SK-N-SH (cell line): ENCODE data around the gene NR5A1. TPM values are rescaled to one million over a fixed set of nuclear protein-coding genes. Genes with fewer than 3 reads are reported as not detected.

Experiments used
- CTCF ChIA-PET: fragments of 300-600, 350-600 bp; formaldehyde crosslinking; extraction: SDS; loops from one replicate; lab custom pipeline; 2021; lab: Yijun Ruan, JAX
- POLR2A ChIA-PET: fragments of 350-600 bp; sonication (Branson Sonifier 250); formaldehyde crosslinking; extraction: SDS; loops from one replicate; lab custom pipeline; 2020; ENCODE audit warnings: antibody characterized with exemption, inconsistent platforms; lab: Yijun Ruan, JAX
- DNase-seq: peaks from one replicate; pipeline ENCODE4 v3.0.0; 2012
- H2AFZ ChIP-seq: fragments of 200-600 bp; sonication (generic); 2 replicates; pipeline ENCODE4 v1.8.1; 2016; ENCODE audit warnings: antibody characterized with exemption, mild to moderate bottlenecking, low read depth
- H3F3A ChIP-seq: fragments of 200-600 bp; sonication (generic); replicated peaks from 2 replicates; pipeline ENCODE3; 2016; ENCODE audit warnings: antibody characterized with exemption, mild to moderate bottlenecking; ENCODE audit not compliant: insufficient read depth
- H3K27ac ChIP-seq, 2 experiments: fragments of 200-500 bp in 1 of 2; fragments of 200-600 bp in 1 of 2; sonication (Bioruptor generic) in 1 of 2; sonication (generic), shearing (Covaris generic) in 1 of 2; 2 replicates each; pipeline versions ENCODE4 v1.5.1 to v1.6.1; 2014 to 2016; ENCODE audit warnings: low read depth in 2 of 2, inconsistent platforms in 1 of 2, low read length in 1 of 2, mild to moderate bottlenecking in 1 of 2, mixed read lengths in 1 of 2
- H3K27me3 ChIP-seq: fragments of 200-600 bp; sonication (generic), shearing (Covaris generic); 2 replicates; pipeline ENCODE4 v1.6.1; 2016; ENCODE audit warnings: mixed run types; ENCODE audit not compliant: insufficient read depth
- H3K36me3 ChIP-seq, 2 experiments: fragments of 200-500 bp in 1 of 2; fragments of 200-600 bp in 1 of 2; sonication (Bioruptor generic) in 1 of 2; sonication (generic) in 1 of 2; replicated peaks in 1 of 2; 2 replicates each; pipeline versions ENCODE3 to v1.5.1; 2014 to 2016; ENCODE audit warnings: low read length in 1 of 2, mild to moderate bottlenecking in 1 of 2; ENCODE audit not compliant: insufficient read depth in 2 of 2, control insufficient read depth in 1 of 2
- H3K4me1 ChIP-seq, 2 experiments: fragments of 200-500 bp in 1 of 2; fragments of 200-600 bp in 1 of 2; sonication (Bioruptor generic) in 1 of 2; sonication (generic), shearing (Covaris generic) in 1 of 2; 2 replicates each; pipeline versions ENCODE4 v1.5.1 to v1.6.1; 2014 to 2016; ENCODE audit warnings: low read depth in 1 of 2, low read length in 1 of 2, mixed run types in 1 of 2; ENCODE audit not compliant: insufficient read depth in 2 of 2, control insufficient read depth in 1 of 2
- H3K4me2 ChIP-seq: fragments of 200-600 bp; sonication (generic), shearing (Covaris generic); 2 replicates; pipeline ENCODE4 v1.6.1; 2017; ENCODE audit warnings: mixed run types
- H3K4me3 ChIP-seq, 2 experiments: fragments of 200-500 bp in 1 of 2; fragments of 200-600 bp in 1 of 2; sonication (Bioruptor generic) in 1 of 2; sonication (generic), shearing (Covaris generic) in 1 of 2; 2 replicates each; pipeline versions ENCODE4 v1.5.1 to v1.8.1; 2014 to 2016; ENCODE audit warnings: low read depth in 2 of 2, inconsistent platforms in 1 of 2, low read length in 1 of 2, mild to moderate bottlenecking in 1 of 2, mixed read lengths in 1 of 2, moderate library complexity in 1 of 2
- H3K79me2 ChIP-seq: fragments of 200-600 bp; sonication (generic); 2 replicates; pipeline ENCODE4 v1.8.1; 2017; ENCODE audit warnings: mild to moderate bottlenecking; ENCODE audit not compliant: insufficient read depth
- H3K9ac ChIP-seq: fragments of 200-600 bp; sonication (generic); 2 replicates; pipeline ENCODE4 v1.6.1; 2017; ENCODE audit warnings: mixed run types
- H3K9me2 ChIP-seq: fragments of 200-600 bp; sonication (generic); 2 replicates; pipeline ENCODE4 v1.6.1; 2017; ENCODE audit warnings: mixed run types
- H3K9me3 ChIP-seq: fragments of 200-600 bp; sonication (generic); 2 replicates; pipeline ENCODE4 v1.6.1; 2017; ENCODE audit warnings: mixed run types, mild to moderate bottlenecking, moderate library complexity
- H4K20me1 ChIP-seq: fragments of 200-600 bp; sonication (generic); 2 replicates; pipeline ENCODE4 v1.6.1; 2017; ENCODE audit warnings: mild to moderate bottlenecking, mixed run types; ENCODE audit not compliant: insufficient read depth
- ELF1 ChIP-seq: IDR thresholded peaks from 2 replicates; pipeline ENCODE4 v1.4.0; 2012
- EZH2phosphoT487 ChIP-seq: fragments of 200-600 bp; sonication (generic); IDR thresholded peaks from 2 replicates; pipeline ENCODE4 v1.6.1; 2017; ENCODE audit warnings: low read depth, mixed run types, mild to moderate bottlenecking, antibody characterized with exemption, moderate library complexity, borderline replicate concordance
- FOSL2 ChIP-seq: IDR thresholded peaks from 2 replicates; pipeline ENCODE4 v1.4.0; 2012; ENCODE audit warnings: low read depth, mild to moderate bottlenecking, moderate library complexity, borderline replicate concordance
- FOXJ3 ChIP-seq: sonication (generic); formaldehyde crosslinking; IDR thresholded peaks from 2 replicates; pipeline ENCODE4 v1.5.1; 2020; ENCODE audit warnings: mild to moderate bottlenecking, missing genetic modification reagents
- FOXM1 ChIP-seq: IDR thresholded peaks from 2 replicates; pipeline ENCODE4 v1.4.0; 2012; ENCODE audit warnings: low read depth, mild to moderate bottlenecking
- GATA2 ChIP-seq: sonication (generic); formaldehyde crosslinking; IDR thresholded peaks from 2 replicates; pipeline ENCODE4 v1.5.0; 2020; ENCODE audit warnings: mild to moderate bottlenecking, missing genetic modification reagents
- JUND ChIP-seq: IDR thresholded peaks from 2 replicates; pipeline ENCODE4 v1.4.0; 2012
- MEF2A ChIP-seq: IDR thresholded peaks from 2 replicates; pipeline ENCODE4 v1.4.0; 2012; ENCODE audit warnings: low read depth, borderline replicate concordance
- RAD21 ChIP-seq: IDR thresholded peaks from 2 replicates; pipeline ENCODE4 v1.6.1; 2012; ENCODE audit warnings: mild to moderate bottlenecking, low read length
- RCOR1 ChIP-seq: fragments of 150-350 bp; IDR thresholded peaks from 2 replicates; pipeline ENCODE4 v1.6.1; 2017; ENCODE audit warnings: antibody characterized with exemption, low read length
- RFX5 ChIP-seq: IDR thresholded peaks from 2 replicates; pipeline ENCODE4 v1.6.1; 2012; ENCODE audit warnings: mild to moderate bottlenecking, improper control_type of control experiment, low read length
- RXRA ChIP-seq: IDR thresholded peaks from 2 replicates; pipeline ENCODE4 v1.4.0; 2012; ENCODE audit warnings: low read depth, mild to moderate bottlenecking, borderline replicate concordance
- SIN3A ChIP-seq: IDR thresholded peaks from 2 replicates; pipeline ENCODE4 v1.6.1; 2012; ENCODE audit warnings: low read depth, mild to moderate bottlenecking, low read length, moderate library complexity, borderline replicate concordance
- TAF1 ChIP-seq: IDR thresholded peaks from 2 replicates; pipeline ENCODE4 v1.6.1; 2012; ENCODE audit warnings: low read depth, mild to moderate bottlenecking, low read length, moderate library complexity, borderline replicate concordance
- YY1 ChIP-seq: IDR thresholded peaks from 2 replicates; pipeline ENCODE4 v1.4.0; 2012; ENCODE audit warnings: low read depth, mild to moderate bottlenecking
- WGBS: methylation state at CpG from one replicate; pipeline ENCODE4 v1.1.6; 2017; ENCODE audit warnings: low lambda C conversion rate; 5-methylcytosine and 5-hydroxymethylcytosine counted together
- polyA plus RNA-seq, 3 experiments: library from polyadenylated mRNA; depleted of rRNA; stranded (reverse); fragments of >200 nt; gene quantifications; 2 replicates each; pipeline ENCODE4 v1.2.3, GENCODE V29; 2012
- TF ChIP-seq, protein P1 (sequence below): IDR thresholded peaks from 2 replicates; pipeline ENCODE4 v1.4.0; 2012; ENCODE audit warnings: low read depth, borderline replicate concordance
- TF ChIP-seq, protein P2 (sequence below): IDR thresholded peaks from 2 replicates; pipeline ENCODE4 v1.4.0; 2012; ENCODE audit warnings: low read depth, borderline replicate concordance
- TF ChIP-seq, protein P3 (sequence below): fragments of 150-350 bp; IDR thresholded peaks from 2 replicates; pipeline ENCODE4 v1.6.1; 2016; ENCODE audit warnings: mild to moderate bottlenecking, low read depth, low read length
- TF ChIP-seq, protein P4 (sequence below): fragments of 200-600 bp; sonication (generic); IDR thresholded peaks from 2 replicates; pipeline ENCODE4 v1.6.1; 2017; ENCODE audit warnings: antibody characterized with exemption, mild to moderate bottlenecking, moderate library complexity

The NR5A1 gene
- polyA plus RNA-seq, 1 of the 3 experiments (the other 2 are of a cell fraction): not detected

DNA sequence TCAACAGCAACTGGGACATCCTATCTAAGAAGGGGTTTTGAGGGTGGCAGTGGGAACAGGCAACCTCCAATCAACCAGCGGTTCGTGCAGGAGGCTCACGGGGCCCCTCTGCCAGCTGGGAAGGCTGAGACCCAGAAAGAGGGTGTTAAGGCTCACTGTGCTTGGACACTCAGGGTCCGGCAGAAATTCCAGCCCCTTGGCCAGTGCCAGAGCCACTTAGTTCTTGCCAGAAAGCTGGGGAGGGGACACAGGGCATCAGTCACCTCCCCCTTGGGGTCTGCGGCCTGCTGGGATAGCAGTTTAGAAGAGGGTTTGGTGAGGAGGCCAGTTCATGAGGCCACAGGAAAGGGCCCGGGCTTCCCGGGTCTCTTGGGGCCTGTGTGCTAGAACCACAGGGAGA is 36.5 kb downstream of the NR5A1 start:
- TF ChIP-seq GATA2 (no peak), YY1 (no peak), RFX5 (no peak), FOXM1 (no peak), SIN3A (no peak), RXRA (no peak), MEF2A (no peak), JUND (no peak), TAF1 (no peak), ELF1 (no peak)
- TF ChIP-seq, protein P1, sequence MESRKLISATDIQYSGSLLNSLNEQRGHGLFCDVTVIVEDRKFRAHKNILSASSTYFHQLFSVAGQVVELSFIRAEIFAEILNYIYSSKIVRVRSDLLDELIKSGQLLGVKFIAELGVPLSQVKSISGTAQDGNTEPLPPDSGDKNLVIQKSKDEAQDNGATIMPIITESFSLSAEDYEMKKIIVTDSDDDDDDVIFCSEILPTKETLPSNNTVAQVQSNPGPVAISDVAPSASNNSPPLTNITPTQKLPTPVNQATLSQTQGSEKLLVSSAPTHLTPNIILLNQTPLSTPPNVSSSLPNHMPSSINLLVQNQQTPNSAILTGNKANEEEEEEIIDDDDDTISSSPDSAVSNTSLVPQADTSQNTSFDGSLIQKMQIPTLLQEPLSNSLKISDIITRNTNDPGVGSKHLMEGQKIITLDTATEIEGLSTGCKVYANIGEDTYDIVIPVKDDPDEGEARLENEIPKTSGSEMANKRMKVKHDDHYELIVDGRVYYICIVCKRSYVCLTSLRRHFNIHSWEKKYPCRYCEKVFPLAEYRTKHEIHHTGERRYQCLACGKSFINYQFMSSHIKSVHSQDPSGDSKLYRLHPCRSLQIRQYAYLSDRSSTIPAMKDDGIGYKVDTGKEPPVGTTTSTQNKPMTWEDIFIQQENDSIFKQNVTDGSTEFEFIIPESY: no peak
- TF ChIP-seq, protein P2, sequence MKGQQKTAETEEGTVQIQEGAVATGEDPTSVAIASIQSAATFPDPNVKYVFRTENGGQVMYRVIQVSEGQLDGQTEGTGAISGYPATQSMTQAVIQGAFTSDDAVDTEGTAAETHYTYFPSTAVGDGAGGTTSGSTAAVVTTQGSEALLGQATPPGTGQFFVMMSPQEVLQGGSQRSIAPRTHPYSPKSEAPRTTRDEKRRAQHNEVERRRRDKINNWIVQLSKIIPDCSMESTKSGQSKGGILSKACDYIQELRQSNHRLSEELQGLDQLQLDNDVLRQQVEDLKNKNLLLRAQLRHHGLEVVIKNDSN: no peak
- TF ChIP-seq, protein P3, sequence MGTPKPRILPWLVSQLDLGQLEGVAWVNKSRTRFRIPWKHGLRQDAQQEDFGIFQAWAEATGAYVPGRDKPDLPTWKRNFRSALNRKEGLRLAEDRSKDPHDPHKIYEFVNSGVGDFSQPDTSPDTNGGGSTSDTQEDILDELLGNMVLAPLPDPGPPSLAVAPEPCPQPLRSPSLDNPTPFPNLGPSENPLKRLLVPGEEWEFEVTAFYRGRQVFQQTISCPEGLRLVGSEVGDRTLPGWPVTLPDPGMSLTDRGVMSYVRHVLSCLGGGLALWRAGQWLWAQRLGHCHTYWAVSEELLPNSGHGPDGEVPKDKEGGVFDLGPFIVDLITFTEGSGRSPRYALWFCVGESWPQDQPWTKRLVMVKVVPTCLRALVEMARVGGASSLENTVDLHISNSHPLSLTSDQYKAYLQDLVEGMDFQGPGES: no peak
- Histone ChIP-seq H4K20me1 (no peaks in the 10 kb centered on the region), H3K79me2 (no peaks in the 10 kb centered on the region), H3K4me2 (no peak overlapping the region), H3K9me2 (no peaks in the 10 kb centered on the region), H3K27me3 (no peaks in the 10 kb centered on the region; the same call in 1 of the 2 replicates), H3K4me1 (no peaks in the 10 kb centered on the region; a peak in 1 of 4 replicates), H3K36me3 (no peaks in the 10 kb centered on the region), H3F3A (no peaks in the 10 kb centered on the region), H2AFZ (no peak overlapping the region), H3K9me3 (no peaks in the 10 kb centered on the region), H3K9ac (no peak overlapping the region), H3K27ac (no peak overlapping the region), H3K4me3 (no peak overlapping the region)
- WGBS: 70% methylated on average over 3 of the region's 7 CpGs
- ChIA-PET CTCF (interaction anchor here (1.0 kb wide), 1 partner anchor 52 kb away, joined by 3 read pairs; no protein-coding TSS in a partner anchor), POLR2A (no interaction called here)
- DNase-seq: no peak

DNA sequence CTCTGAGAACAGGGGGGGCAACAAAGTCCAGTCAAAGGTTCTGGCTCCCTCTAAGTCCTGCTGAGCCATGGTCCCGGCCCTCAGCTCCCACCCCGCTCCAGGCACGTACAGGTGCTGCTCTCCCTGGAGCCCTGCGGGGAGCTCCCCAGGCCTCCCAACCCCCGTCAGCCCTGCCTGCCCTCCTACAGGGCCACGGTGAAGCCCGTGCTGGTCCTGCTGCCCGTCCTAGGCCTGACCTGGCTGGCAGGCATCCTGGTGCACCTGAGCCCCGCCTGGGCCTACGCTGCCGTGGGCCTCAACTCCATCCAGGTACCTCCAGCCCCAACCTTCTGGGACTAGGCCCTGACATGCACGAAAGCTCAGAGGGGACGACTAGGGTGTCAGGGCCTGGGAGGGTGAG is 36.9 kb downstream of the NR5A1 start:
- no peak for DNase-seq
- ChIA-PET CTCF (no interaction called here), POLR2A (no interaction called here)
- Histone ChIP-seq H4K20me1 (no peaks in the 10 kb centered on the region), H3K4me2 (no peak overlapping the region), H3K79me2 (no peaks in the 10 kb centered on the region), H3K9me2 (no peaks in the 10 kb centered on the region), H3K27me3 (no peaks in the 10 kb centered on the region; the same call in 1 of the 2 replicates), H3K9me3 (no peaks in the 10 kb centered on the region), H3K9ac (no peak overlapping the region), H3K36me3 (no peaks in the 10 kb centered on the region), H3F3A (no peaks in the 10 kb centered on the region), H3K4me1 (no peaks in the 10 kb centered on the region; a peak in 1 of 4 replicates), H3K4me3 (no peak overlapping the region), H2AFZ (no peak overlapping the region), H3K27ac (no peak overlapping the region)
- WGBS: 64% methylated on average over 2 of the region's 13 CpGs
- TF ChIP-seq SIN3A (no peak), FOSL2 (no peak), YY1 (no peak), RAD21 (no peak), EZH2phosphoT487 (no peak), TAF1 (no peak), FOXM1 (no peak), FOXJ3 (CRISPR knock-in tag) (no peak), RCOR1 (no peak)
- TF ChIP-seq, protein P4, sequence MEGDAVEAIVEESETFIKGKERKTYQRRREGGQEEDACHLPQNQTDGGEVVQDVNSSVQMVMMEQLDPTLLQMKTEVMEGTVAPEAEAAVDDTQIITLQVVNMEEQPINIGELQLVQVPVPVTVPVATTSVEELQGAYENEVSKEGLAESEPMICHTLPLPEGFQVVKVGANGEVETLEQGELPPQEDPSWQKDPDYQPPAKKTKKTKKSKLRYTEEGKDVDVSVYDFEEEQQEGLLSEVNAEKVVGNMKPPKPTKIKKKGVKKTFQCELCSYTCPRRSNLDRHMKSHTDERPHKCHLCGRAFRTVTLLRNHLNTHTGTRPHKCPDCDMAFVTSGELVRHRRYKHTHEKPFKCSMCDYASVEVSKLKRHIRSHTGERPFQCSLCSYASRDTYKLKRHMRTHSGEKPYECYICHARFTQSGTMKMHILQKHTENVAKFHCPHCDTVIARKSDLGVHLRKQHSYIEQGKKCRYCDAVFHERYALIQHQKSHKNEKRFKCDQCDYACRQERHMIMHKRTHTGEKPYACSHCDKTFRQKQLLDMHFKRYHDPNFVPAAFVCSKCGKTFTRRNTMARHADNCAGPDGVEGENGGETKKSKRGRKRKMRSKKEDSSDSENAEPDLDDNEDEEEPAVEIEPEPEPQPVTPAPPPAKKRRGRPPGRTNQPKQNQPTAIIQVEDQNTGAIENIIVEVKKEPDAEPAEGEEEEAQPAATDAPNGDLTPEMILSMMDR: no peak
- TF ChIP-seq, protein P2: no peak
